Mesendoderm (in vitro differentiated cells): ENCODE measurements around the gene LITAF.

Source experiments
- DNase-seq: peaks from one replicate; pipeline ENCODE4 v3.0.0; 2013
- H2AK5ac ChIP-seq: 2 replicates; pipeline ENCODE4 v1.6.1; 2013; ENCODE audit warnings: low read length, inconsistent platforms
- H2BK120ac ChIP-seq: 2 replicates; pipeline ENCODE4 v1.6.1; 2013; ENCODE audit warnings: low read depth, mild to moderate bottlenecking, low read length, moderate library complexity, mixed read lengths
- H2BK15ac ChIP-seq: replicated peaks from 2 replicates; pipeline ENCODE4 v1.6.1; 2013; ENCODE audit warnings: low read depth, mild to moderate bottlenecking, moderate library complexity
- H2BK5ac ChIP-seq: 2 replicates; pipeline ENCODE4 v1.6.1; 2013; ENCODE audit warnings: low read length, inconsistent platforms
- H3K18ac ChIP-seq: 2 replicates; pipeline ENCODE4 v1.6.1; 2013; ENCODE audit warnings: mild to moderate bottlenecking, low read length, mixed read lengths
- H3K23ac ChIP-seq: one replicate; pipeline ENCODE4 v1.6.1; 2013; ENCODE audit warnings: low read length
- H3K27ac ChIP-seq: 2 replicates; pipeline ENCODE4 v1.5.1; 2013; ENCODE audit warnings: low read depth, mild to moderate bottlenecking, inconsistent platforms, low read length, moderate library complexity
- H3K27me3 ChIP-seq: 2 replicates; pipeline ENCODE4 v1.6.1; 2013; ENCODE audit warnings: low read length, control low read depth, mild to moderate bottlenecking, inconsistent platforms; ENCODE audit not compliant: insufficient read depth, poor library complexity
- H3K36me3 ChIP-seq: 2 replicates; pipeline ENCODE4 v1.6.1; 2013; ENCODE audit warnings: low read length, inconsistent platforms; ENCODE audit not compliant: control insufficient read depth, insufficient read depth
- H3K4ac ChIP-seq: one replicate; pipeline ENCODE4 v1.6.1; 2013; ENCODE audit warnings: low read depth, mild to moderate bottlenecking, low read length, moderate library complexity
- H3K4me1 ChIP-seq: 2 replicates; pipeline ENCODE4 v1.6.1; 2013; ENCODE audit warnings: low read depth, low read length, inconsistent platforms; ENCODE audit not compliant: control insufficient read depth
- H3K4me2 ChIP-seq: 2 replicates; pipeline ENCODE4 v1.6.1; 2013; ENCODE audit warnings: low read length
- H3K4me3 ChIP-seq: 2 replicates; pipeline ENCODE4 v1.5.1; 2013; ENCODE audit warnings: mild to moderate bottlenecking, low read length
- H3K56ac ChIP-seq: one replicate; pipeline ENCODE4 v1.6.1; 2013; ENCODE audit warnings: low read length
- H3K79me1 ChIP-seq: 2 replicates; pipeline ENCODE4 v1.6.1; 2013; ENCODE audit warnings: low read length, inconsistent platforms
- H3K79me2 ChIP-seq: 2 replicates; pipeline ENCODE4 v1.6.1; 2013; ENCODE audit warnings: mild to moderate bottlenecking, low read length; ENCODE audit not compliant: control insufficient read depth, insufficient read depth
- H3K9ac ChIP-seq: 2 replicates; pipeline ENCODE4 v1.6.1; 2013; ENCODE audit warnings: low read length, inconsistent platforms
- H4K5ac ChIP-seq: one replicate; pipeline ENCODE4 v1.6.1; 2013; ENCODE audit warnings: low read length
- H4K8ac ChIP-seq: one replicate; pipeline ENCODE4 v1.6.1; 2013; ENCODE audit warnings: low read depth, mild to moderate bottlenecking, control low read depth, low read length, moderate library complexity
- WGBS: extraction: QIAGEN DNeasy Blood & Tissue Kit; methylation state at CpG from one replicate; pipeline ENCODE4 v1.1.7; 2013; ENCODE audit warnings: low lambda C conversion rate, missing lambda C conversion rate; ENCODE audit not compliant: insufficient coverage; ENCODE audit errors: extremely low coverage; 5-methylcytosine and 5-hydroxymethylcytosine counted together

LITAF gene

GRCh38 chr16:11499295-11500089, 87.2 kb downstream of the LITAF start:
- Histone ChIP-seq H3K36me3 (no peaks in the 10 kb centered on the region), H3K56ac (peak overlapping the region; percentile 45), H2AK5ac (peak overlapping the region; percentile 82), H3K27ac (no peak overlapping the region), H3K27me3 (no peaks in the 10 kb centered on the region), H3K23ac (no peak overlapping the region), H3K4me3 (no peak overlapping the region), H3K79me1 (no peaks in the 10 kb centered on the region), H3K18ac (no peak overlapping the region), H2BK120ac (no peak overlapping the region), H3K79me2 (no peaks in the 10 kb centered on the region), H4K8ac (no peak overlapping the region), H3K4ac (no peak overlapping the region), H2BK15ac (no peak overlapping the region), H3K4me2 (no peak overlapping the region), H4K5ac (no peak overlapping the region), H3K4me1 (peaks cover 7% of the 10 kb centered on the region), H2BK5ac (no peak overlapping the region), H3K9ac (no peak overlapping the region)
- peak; percentile 45 for DNase-seq
- no CpG with 5 or more reads among the region's 7 CpGs for WGBS

GRCh38 chr16:11498683-11499082, 88.0 kb downstream of the LITAF start:
- Histone ChIP-seq H3K27ac (no peak overlapping the region), H3K36me3 (no peaks in the 10 kb centered on the region), H3K4me1 (peaks cover 7% of the 10 kb centered on the region), H3K56ac (no peak overlapping the region), H2AK5ac (no peak overlapping the region), H3K4me3 (no peak overlapping the region), H3K4ac (no peak overlapping the region), H3K79me1 (no peaks in the 10 kb centered on the region), H3K9ac (no peak overlapping the region), H2BK5ac (no peak overlapping the region), H3K18ac (no peak overlapping the region), H3K4me2 (no peak overlapping the region), H2BK120ac (no peak overlapping the region), H3K23ac (no peak overlapping the region), H4K8ac (no peak overlapping the region), H3K79me2 (no peaks in the 10 kb centered on the region), H3K27me3 (no peaks in the 10 kb centered on the region), H4K5ac (no peak overlapping the region), H2BK15ac (no peak overlapping the region)
- WGBS = no CpG with 5 or more reads among the region's 6 CpGs
- no peak for DNase-seq

GRCh38 chr16:11497851-11498289, 88.8 kb downstream of the LITAF start:
- peak overlapping the region; percentile 74 for H3K56ac ChIP-seq
- no peak overlapping the region for H2AK5ac ChIP-seq
- no peak overlapping the region for H3K18ac ChIP-seq
- H3K79me2 ChIP-seq = no peaks in the 10 kb centered on the region
- H2BK120ac ChIP-seq = no peak overlapping the region
- H2BK15ac ChIP-seq = no peak overlapping the region
- peak overlapping the region; percentile 47 for H3K27ac ChIP-seq
- no peak overlapping the region for H4K8ac ChIP-seq
- WGBS = no CpG with 5 or more reads among the region's 5 CpGs
- no peak overlapping the region for H2BK5ac ChIP-seq
- peaks cover 7% of the 10 kb centered on the region for H3K4me1 ChIP-seq
- H3K27me3 ChIP-seq = no peaks in the 10 kb centered on the region
- no peaks in the 10 kb centered on the region for H3K36me3 ChIP-seq
- H3K4ac ChIP-seq = peak overlapping the region; percentile 94
- no peak overlapping the region for H3K4me3 ChIP-seq
- DNase-seq = peak; percentile 70
- peaks cover 3% of the 10 kb centered on the region for H3K79me1 ChIP-seq
- peak overlapping the region; percentile 36 for H3K9ac ChIP-seq
- H3K4me2 ChIP-seq = no peak overlapping the region
- no peak overlapping the region for H3K23ac ChIP-seq
- no peak overlapping the region for H4K5ac ChIP-seq
